H1 (cell line): Measurements from ENCODE around the gene FOXD2. TPM values are rescaled to one million over a fixed set of nuclear protein-coding genes. Genes with fewer than 3 reads are reported as not detected.

Source experiments
- CTCF ChIA-PET: fragments of 300-600 bp; sonication (Branson Sonifier 250); formaldehyde crosslinking; loops from one replicate; lab custom pipeline; 2021; ENCODE audit not compliant: partially characterized antibody; lab: Charles Lee
- POLR2A ChIA-PET: fragments of 300-600 bp; sonication (Branson Sonifier 250); formaldehyde crosslinking; loops from one replicate; lab custom pipeline; 2021; ENCODE audit warnings: inconsistent platforms; ENCODE audit not compliant: partially characterized antibody; lab: Charles Lee
- DNase-seq, 2 experiments: peaks; one replicate each; pipeline versions ENCODE4 v3.0.0 to v3.0.0-alpha.2; 2010 to 2022; ENCODE audit warnings: low spot score in 2 of 2, low read depth in 1 of 2, mixed read lengths in 1 of 2
- FAIRE-seq: peaks from 2 replicates; lab custom pipeline; 2011; peaks lifted over from hg19 to GRCh38; lab: Jason Lieb, UNC
- H2AFZ ChIP-seq: 2 replicates; pipeline ENCODE4 v1.8.1; 2012; ENCODE audit warnings: low read length, inconsistent platforms
- H2AK5ac ChIP-seq: 2 replicates; pipeline ENCODE4 v1.6.1; 2013; ENCODE audit warnings: low read depth, low read length
- H2BK120ac ChIP-seq: replicated peaks from 2 replicates; pipeline ENCODE3; 2013; ENCODE audit warnings: low read depth, low read length, inconsistent platforms
- H2BK12ac ChIP-seq: 2 replicates; pipeline ENCODE4 v1.6.1; 2013; ENCODE audit warnings: low read depth, low read length
- H2BK15ac ChIP-seq: 2 replicates; pipeline ENCODE4 v1.6.1; 2013; ENCODE audit warnings: low read length
- H2BK20ac ChIP-seq: 2 replicates; pipeline ENCODE4 v1.6.1; 2013; ENCODE audit warnings: low read length
- H2BK5ac ChIP-seq: 2 replicates; pipeline ENCODE4 v1.6.1; 2013; ENCODE audit warnings: low read depth, low read length
- H3K14ac ChIP-seq: 2 replicates; pipeline ENCODE4 v1.6.1; 2013; ENCODE audit warnings: inconsistent platforms; ENCODE audit not compliant: insufficient read length
- H3K18ac ChIP-seq: 2 replicates; pipeline ENCODE4 v1.6.1; 2013; ENCODE audit warnings: low read length; ENCODE audit errors: extremely low read depth
- H3K23ac ChIP-seq: 2 replicates; pipeline ENCODE4 v1.6.1; 2013; ENCODE audit warnings: inconsistent platforms; ENCODE audit not compliant: insufficient read length
- H3K23me2 ChIP-seq: 2 replicates; pipeline ENCODE4 v1.6.1; 2013; ENCODE audit warnings: low read depth, low read length
- H3K27ac ChIP-seq: 2 replicates; pipeline ENCODE4 v1.6.1; 2011; ENCODE audit warnings: low read depth, low read length, inconsistent platforms
- H3K27me3 ChIP-seq, 4 experiments: replicated peaks in 1 of 4; 1 replicate in 1 of 4; 2 replicates in 3 of 4; pipeline versions ENCODE4 v1.6.1 to v1.8.1; 2011 to 2013; ENCODE audit warnings: low read length in 3 of 4, mild to moderate bottlenecking in 3 of 4, inconsistent platforms in 2 of 4, mixed read lengths in 2 of 4, moderate library complexity in 1 of 4; ENCODE audit not compliant: control insufficient read depth in 3 of 4, insufficient read depth in 3 of 4; ENCODE audit errors: extremely low read depth in 1 of 4
- H3K36me3 ChIP-seq, 4 experiments: 2 replicates each; pipeline versions ENCODE4 v1.6.1 to v1.8.1; 2011 to 2013; ENCODE audit warnings: mild to moderate bottlenecking in 4 of 4, low read length in 3 of 4, moderate library complexity in 2 of 4, control low read depth in 1 of 4, inconsistent platforms in 1 of 4; ENCODE audit not compliant: insufficient read depth in 4 of 4, control insufficient read depth in 2 of 4
- H3K4ac ChIP-seq: replicated peaks from 2 replicates; pipeline ENCODE3; 2013; ENCODE audit warnings: low read length, low read depth, mixed read lengths, inconsistent platforms; ENCODE audit not compliant: insufficient read length
- H3K4me1 ChIP-seq, 4 experiments: replicated peaks in 1 of 4; 1 replicate in 1 of 4; 2 replicates in 3 of 4; pipeline versions ENCODE4 v1.6.1 to v1.8.1; 2011 to 2013; ENCODE audit warnings: low read length in 3 of 4, inconsistent platforms in 2 of 4, mixed read lengths in 1 of 4; ENCODE audit not compliant: insufficient read depth in 4 of 4, control insufficient read depth in 3 of 4
- H3K4me2 ChIP-seq, 2 experiments: 2 replicates each; pipeline versions ENCODE4 v1.6.1 to v1.8.1; 2011 to 2013; ENCODE audit warnings: low read depth in 2 of 2, low read length in 2 of 2, control low read depth in 1 of 2, inconsistent platforms in 1 of 2, mild to moderate bottlenecking in 1 of 2; ENCODE audit not compliant: insufficient read depth in 1 of 2
- H3K4me3 ChIP-seq, 4 experiments: fragments of 200-600, 300-600 bp in 1 of 4; sonication (generic), shearing (Covaris generic), sonication (Bioruptor Twin) in 1 of 4; 2 replicates each; pipeline versions ENCODE4 v1.5.1 to v1.8.1; 2011 to 2016; ENCODE audit warnings: low read length in 4 of 4, low read depth in 3 of 4, control low read depth in 2 of 4, inconsistent platforms in 2 of 4, mild to moderate bottlenecking in 2 of 4, mixed read lengths in 1 of 4, moderate library complexity in 1 of 4; ENCODE audit not compliant: insufficient read depth in 2 of 4; ENCODE audit errors: extremely low read depth in 1 of 4
- H3K56ac ChIP-seq: replicated peaks from 2 replicates; pipeline ENCODE3; 2013; ENCODE audit warnings: low read depth, mild to moderate bottlenecking, mixed read lengths, low read length, inconsistent platforms; ENCODE audit not compliant: insufficient read length
- H3K79me1 ChIP-seq: 2 replicates; pipeline ENCODE4 v1.6.1; 2013; ENCODE audit warnings: low read depth, low read length, control low read depth
- H3K79me2 ChIP-seq, 2 experiments: 2 replicates each; pipeline versions ENCODE4 v1.6.1 to v1.8.1; 2012 to 2013; ENCODE audit warnings: low read length in 2 of 2, mild to moderate bottlenecking in 2 of 2, inconsistent platforms in 1 of 2; ENCODE audit not compliant: insufficient read depth in 2 of 2, control insufficient read depth in 1 of 2
- H3K9ac ChIP-seq, 4 experiments: replicated peaks in 1 of 4; 1 replicate in 1 of 4; 2 replicates in 3 of 4; pipeline versions ENCODE4 v1.6.1 to v1.8.1; 2011 to 2013; ENCODE audit warnings: low read depth in 3 of 4, low read length in 3 of 4, control low read depth in 2 of 4, mild to moderate bottlenecking in 2 of 4, moderate library complexity in 2 of 4, inconsistent platforms in 1 of 4; ENCODE audit errors: extremely low read depth in 1 of 4
- H3K9me3 ChIP-seq, 2 experiments: 2 replicates each; pipeline versions ENCODE4 v1.6.1 to v1.8.1; 2012 to 2013; ENCODE audit warnings: mild to moderate bottlenecking in 2 of 2, moderate library complexity in 2 of 2, control low read depth in 1 of 2, inconsistent platforms in 1 of 2, low read depth in 1 of 2, low read length in 1 of 2, mixed read lengths in 1 of 2; ENCODE audit not compliant: insufficient read depth in 2 of 2
- H4K20me1 ChIP-seq, 2 experiments: replicated peaks in 1 of 2; 2 replicates each; pipeline versions ENCODE3 to v1.8.1; 2011 to 2013; ENCODE audit warnings: inconsistent platforms in 2 of 2, low read length in 2 of 2, mild to moderate bottlenecking in 1 of 2; ENCODE audit not compliant: insufficient read depth in 2 of 2, control insufficient read depth in 1 of 2
- H4K5ac ChIP-seq: 2 replicates; pipeline ENCODE4 v1.6.1; 2013; ENCODE audit warnings: low read length, low read depth, mixed read lengths, inconsistent platforms; ENCODE audit not compliant: insufficient read length
- H4K8ac ChIP-seq: 2 replicates; pipeline ENCODE4 v1.8.0; 2013; ENCODE audit warnings: mild to moderate bottlenecking, moderate library complexity, low read length, inconsistent platforms; ENCODE audit not compliant: insufficient read depth; ENCODE audit errors: extremely low read depth
- H4K91ac ChIP-seq: replicated peaks from 2 replicates; pipeline ENCODE3; 2013; ENCODE audit warnings: low read length, mixed read lengths, inconsistent platforms; ENCODE audit not compliant: insufficient read length
- CBX5 ChIP-seq: fragments of 300-800, 300-1000 bp; sonication (generic); IDR thresholded peaks from 2 replicates; pipeline ENCODE4 v1.7.1; 2016; ENCODE audit warnings: antibody characterized with exemption, low read length, low read depth
- EGR1 ChIP-seq: IDR thresholded peaks from 2 replicates; pipeline ENCODE4 v1.6.1; 2011; ENCODE audit warnings: low read depth, low read length, borderline replicate concordance
- EZH2 ChIP-seq: fragments of 200-600 bp; sonication (generic); IDR thresholded peaks from 2 replicates; pipeline ENCODE4 v1.7.1; 2012; ENCODE audit warnings: low read depth, mild to moderate bottlenecking, moderate library complexity, low read length, inconsistent platforms; ENCODE audit not compliant: severe bottlenecking
- GTF2F1 ChIP-seq: IDR thresholded peaks from 2 replicates; pipeline ENCODE4 v1.6.1; 2012; ENCODE audit warnings: low read depth, low read length, improper control_type of control experiment, borderline replicate concordance
- KDM5A ChIP-seq: fragments of 200-600 bp; IDR thresholded peaks from 2 replicates; pipeline ENCODE4 v1.7.1; 2012; ENCODE audit warnings: mild to moderate bottlenecking, low read length, inconsistent platforms, mixed read lengths
- MAX ChIP-seq: IDR thresholded peaks from 2 replicates; pipeline ENCODE4 v1.6.1; 2012; ENCODE audit warnings: inconsistent platforms
- NANOG ChIP-seq: IDR thresholded peaks from 2 replicates; pipeline ENCODE4 v1.6.1; 2011; ENCODE audit warnings: low read length, low read depth, mild to moderate bottlenecking, inconsistent platforms; ENCODE audit not compliant: insufficient read depth, poor library complexity, severe bottlenecking
- RAD21 ChIP-seq, 2 experiments: IDR thresholded peaks in 1 of 2; conservative IDR thresholded peaks in 1 of 2; 2 replicates each; pipeline ENCODE4 v1.6.1; 2011; ENCODE audit warnings: low read depth in 2 of 2, low read length in 2 of 2, improper control_type of control experiment in 1 of 2, inconsistent platforms in 1 of 2, mild to moderate bottlenecking in 1 of 2, moderate library complexity in 1 of 2
- RXRA ChIP-seq: IDR thresholded peaks from 2 replicates; pipeline ENCODE4 v1.6.1; 2011; ENCODE audit warnings: low read depth, mild to moderate bottlenecking, low read length, moderate library complexity; ENCODE audit not compliant: insufficient read depth
- SIX5 ChIP-seq: IDR thresholded peaks from 2 replicates; pipeline ENCODE4 v1.6.1; 2011; ENCODE audit warnings: mild to moderate bottlenecking, low read depth, low read length
- SRF ChIP-seq: IDR thresholded peaks from 2 replicates; pipeline ENCODE4 v1.6.1; 2011; ENCODE audit warnings: mild to moderate bottlenecking, low read depth, low read length, moderate library complexity
- TEAD4 ChIP-seq: IDR thresholded peaks from 2 replicates; pipeline ENCODE4 v1.6.1; 2012; ENCODE audit warnings: low read depth, low read length, inconsistent platforms, mixed read lengths
- WGBS, 2 experiments: shearing (Covaris generic) in 1 of 2; methylation state at CpG; one replicate each; pipeline versions ENCODE4 v1.1.6 to v1.1.7; 2013 to 2015; ENCODE audit warnings: low lambda C conversion rate in 2 of 2, mixed read lengths in 2 of 2, inconsistent platforms in 1 of 2, low coverage in 1 of 2, missing lambda C conversion rate in 1 of 2; ENCODE audit not compliant: insufficient replicate concordance in 2 of 2, insufficient coverage in 1 of 2, insufficient read length in 1 of 2; ENCODE audit errors: extremely low coverage in 1 of 2, missing lambda C conversion rate in 1 of 2; 5-methylcytosine and 5-hydroxymethylcytosine counted together
- polyA plus RNA-seq, 7 experiments: library from polyadenylated mRNA; depleted of rRNA in 3 of 7; stranded (reverse) in 5 of 7; unstranded in 2 of 7; fragments of >200 nt in 5 of 7; fragments of 200-250 nt in 2 of 7; gene quantifications; 1 replicate in 5 of 7; 2 replicates in 1 of 7; 4 replicates in 1 of 7; pipeline versions ENCODE4 v1.2.1 to v1.2.3, GENCODE V29; 2011 to 2013; ENCODE audit warnings: missing spikeins in 2 of 7, mixed read lengths in 2 of 7
- total RNA-seq: library from RNA; stranded (reverse); fragmentation: NEBNext Ultra II Directional; extraction: Animal tissue kit (Norgen Biotek cat#: 25700); gene quantifications from 2 replicates; pipeline ENCODE4 v1.2.1, GENCODE V29; 2021

The FOXD2 gene
- total and polyA plus RNA-seq, 2 of the 8 experiments (the other 6 are each of a cell fraction or from before 2014, with no cell fraction given): not detected

GRCh38 chr1:47407481-47407880 is 30.4 kb upstream of the FOXD2 start:
- CTCF ChIA-PET: interaction anchor here (0.9 to 3.8 kb wide), 9 partner anchors 10 to 319 kb away, joined by 3 to 41 read pairs (median 4); partner anchors contain the start of gene FOXD2
- no peak overlapping the region for H2AFZ ChIP-seq
- 76% methylated on average over 3 of the region's 3 CpGs; no CpG with 5 or more reads in 1 of the 2 experiments for WGBS, 2 experiments
- TF ChIP-seq GTF2F1 (no peak), SIX5 (no peak), RXRA (no peak), TEAD4 (no peak), CBX5 (no peak), EGR1 (no peak), EZH2 (no peak), KDM5A (no peak), NANOG (no peak), RAD21 (IDR thresholded peaks at IDR 0.05 in 1 of 2, conservative IDR thresholded peaks at IDR 0.05 in 1 of 2; ENCODE audit: low read depth in 2 of 2, low read length in 2 of 2) (no peak), SRF (no peak), MAX (no peak)

More at GRCh38 chr1:47407481-47407880, 30.4 kb upstream of the FOXD2 start:
- H3K9me3 ChIP-seq: no peaks in the 10 kb centered on the region
- H3K23ac ChIP-seq: no peak overlapping the region
- no peak overlapping the region for H2BK5ac ChIP-seq
- H3K18ac ChIP-seq: no peak overlapping the region
- no peak overlapping the region for H3K4me2 ChIP-seq
- no peaks in the 10 kb centered on the region for H3K36me3 ChIP-seq
- H2BK12ac ChIP-seq: no peak overlapping the region
- no peak overlapping the region for H3K4ac ChIP-seq
- POLR2A ChIA-PET: no interaction called here
- H3K79me1 ChIP-seq: no peaks in the 10 kb centered on the region
- H3K9ac ChIP-seq: no peak overlapping the region
- no peak overlapping the region for H2AK5ac ChIP-seq
- H3K23me2 ChIP-seq: no peaks in the 10 kb centered on the region
- H3K14ac ChIP-seq: no peak overlapping the region
- peaks cover 0 to 8% (median 1%) of the 10 kb centered on the region in 4 experiments; a peak in 4 of 7 replicates for H3K27me3 ChIP-seq
- no peak for DNase-seq
- no peak overlapping the region for H2BK15ac ChIP-seq
- no peak overlapping the region for H4K8ac ChIP-seq
- H4K91ac ChIP-seq: no peak overlapping the region
- FAIRE-seq: no peak
- H4K5ac ChIP-seq: no peak overlapping the region
- H3K4me3 ChIP-seq: no peak overlapping the region
- H3K27ac ChIP-seq: no peak overlapping the region
- no peaks in the 10 kb centered on the region; a peak in 1 of 7 replicates for H3K4me1 ChIP-seq
- H2BK120ac ChIP-seq: no peak overlapping the region
- no peak overlapping the region for H2BK20ac ChIP-seq
- no peak overlapping the region for H3K56ac ChIP-seq
- H3K79me2 ChIP-seq: no peaks in the 10 kb centered on the region
- no peaks in the 10 kb centered on the region for H4K20me1 ChIP-seq
